Left ventricle myocardium inferior (tissue), 1 donor: Measurements from ENCODE around the gene MEI4. TPM values are rescaled to one million over a fixed set of nuclear protein-coding genes. Genes with fewer than 3 reads are reported as not detected.

Experiments used
- DNase-seq: peaks from one replicate; pipeline ENCODE4 v3.0.0-alpha.2; 2020
- H3K27ac ChIP-seq: fragments of 200-600 bp; replicated peaks from 2 replicates; pipeline ENCODE4 v1.8.0; 2021
- H3K27me3 ChIP-seq: fragments of 200-600 bp; 2 replicates; pipeline ENCODE4 v1.8.0; 2021; ENCODE audit warnings: low read depth
- H3K36me3 ChIP-seq: fragments of 200-600 bp; 2 replicates; pipeline ENCODE4 v1.8.0; 2021
- H3K4me1 ChIP-seq: fragments of 200-600 bp; 2 replicates; pipeline ENCODE4 v1.8.0; 2021
- H3K4me3 ChIP-seq: fragments of 200-600 bp; 2 replicates; pipeline ENCODE4 v1.8.0; 2021; ENCODE audit warnings: mild to moderate bottlenecking, moderate library complexity
- H3K9me3 ChIP-seq: fragments of 200-600 bp; replicated peaks from 2 replicates; pipeline ENCODE4 v1.8.0; 2021
- CTCF ChIP-seq: fragments of 200-600 bp; IDR thresholded peaks from 2 replicates; pipeline ENCODE4 v1.8.0; 2021; ENCODE audit warnings: antibody characterized with exemption, mild to moderate bottlenecking, borderline replicate concordance
- intact Hi-C: fragments of 100-400 bp; cut with micrococcal nuclease; formaldehyde crosslinking; loops from one replicate; pipeline ENCODE4 v1.11.0; 2022
- total RNA-seq: library from RNA; stranded (reverse); fragmentation: NEBNext Ultra II Directional; extraction: Animal tissue kit (Norgen Biotek cat#: 25700); gene quantifications from one replicate; pipeline ENCODE4 v1.2.1, GENCODE V29; 2021
- donor health status: DM: no; HTN: yes; CAD: no; lungs with severe emphysema.

MEI4 gene
- total RNA-seq, 1 donor from 2014 or later, result 0.52 TPM

GRCh38 chr6:77883851-77884250 lies 231.0 kb downstream of the MEI4 start:
- no peak for DNase-seq
- TF ChIP-seq CTCF, result no peak

GRCh38 chr6:77893391-77893790 lies 240.6 kb downstream of the MEI4 start:
- H3K9me3 ChIP-seq, result peaks cover 53% of the 10 kb centered on the region
- intact Hi-C loops, result no loop called here
- no peak for DNase-seq
- no peaks in the 10 kb centered on the region for H3K27me3 ChIP-seq
- H3K36me3 ChIP-seq, result no peaks in the 10 kb centered on the region
- H3K4me3 ChIP-seq, result no peak overlapping the region
- H3K4me1 ChIP-seq, result no peaks in the 10 kb centered on the region
- H3K27ac ChIP-seq, result no peak overlapping the region
- no peak for TF ChIP-seq CTCF

More at GRCh38 chr6:77883851-77884250, 231.0 kb downstream of the MEI4 start:
- Histone ChIP-seq H3K27ac (no peak overlapping the region), H3K27me3 (no peaks in the 10 kb centered on the region), H3K4me1 (no peaks in the 10 kb centered on the region), H3K9me3 (peaks cover 26% of the 10 kb centered on the region), H3K4me3 (no peak overlapping the region), H3K36me3 (no peaks in the 10 kb centered on the region)
- intact Hi-C loops, result no loop called here

GRCh38 chr6:77906070-77906469 lies 253.2 kb downstream of the MEI4 start:
- H3K27ac ChIP-seq, result no peak overlapping the region
- H3K9me3 ChIP-seq, result peaks cover 51% of the 10 kb centered on the region
- no peaks in the 10 kb centered on the region for H3K27me3 ChIP-seq
- no peaks in the 10 kb centered on the region for H3K36me3 ChIP-seq
- intact Hi-C loops, result no loop called here
- DNase-seq, result no peak
- no peak for TF ChIP-seq CTCF
- H3K4me3 ChIP-seq, result no peak overlapping the region
- H3K4me1 ChIP-seq, result no peaks in the 10 kb centered on the region

DNA sequence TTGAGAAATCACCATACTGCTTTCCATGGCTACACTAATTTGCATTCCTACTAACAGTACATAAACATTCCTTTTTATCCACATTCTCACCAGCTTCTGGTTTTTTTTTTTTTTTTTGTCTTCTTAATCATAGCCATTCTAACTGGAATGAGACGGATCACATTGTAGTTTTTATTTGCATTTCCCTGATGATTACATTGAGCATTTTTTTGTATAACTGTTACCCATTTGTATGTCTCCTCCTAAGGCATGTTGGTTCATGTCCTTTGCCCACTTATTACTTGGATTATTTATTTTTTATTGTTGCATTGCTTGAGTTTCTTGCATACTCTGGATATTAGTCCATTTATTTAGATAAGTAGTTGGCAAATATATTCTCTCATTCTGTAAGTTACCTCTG lies 258.0 kb downstream of the MEI4 start:
- Histone ChIP-seq H3K4me1 (no peaks in the 10 kb centered on the region), H3K4me3 (no peak overlapping the region), H3K9me3 (peaks cover 58% of the 10 kb centered on the region), H3K36me3 (no peaks in the 10 kb centered on the region), H3K27ac (no peak overlapping the region), H3K27me3 (no peaks in the 10 kb centered on the region)
- DNase-seq, result no peak
- intact Hi-C loops, result no loop called here
- TF ChIP-seq CTCF, result no peak

GRCh38 chr6:77926198-77926751 lies 273.4 kb downstream of the MEI4 start:
- H3K27me3 ChIP-seq, result no peaks in the 10 kb centered on the region
- TF ChIP-seq CTCF, result no peak
- H3K36me3 ChIP-seq, result no peaks in the 10 kb centered on the region
- DNase-seq, result no peak
- peaks cover 4% of the 10 kb centered on the region for H3K9me3 ChIP-seq
- H3K27ac ChIP-seq, result no peak overlapping the region
- intact Hi-C loops, result no loop called here
- H3K4me3 ChIP-seq, result no peak overlapping the region
- H3K4me1 ChIP-seq, result peaks cover 12% of the 10 kb centered on the region
